H1 (cell line): ENCODE data around the gene ICE1. TPM values are rescaled to one million over a fixed set of nuclear protein-coding genes. Genes with fewer than 3 reads are reported as not detected.

Experiments used
- CTCF ChIA-PET: fragments of 300-600 bp; sonication (Branson Sonifier 250); formaldehyde crosslinking; loops from one replicate; lab custom pipeline; 2021; ENCODE audit not compliant: partially characterized antibody; lab: Charles Lee
- POLR2A ChIA-PET: fragments of 300-600 bp; sonication (Branson Sonifier 250); formaldehyde crosslinking; loops from one replicate; lab custom pipeline; 2021; ENCODE audit warnings: inconsistent platforms; ENCODE audit not compliant: partially characterized antibody; lab: Charles Lee
- DNase-seq, 2 experiments: peaks; one replicate each; pipeline versions ENCODE4 v3.0.0 to v3.0.0-alpha.2; 2010 to 2022; ENCODE audit warnings: low spot score in 2 of 2, low read depth in 1 of 2, mixed read lengths in 1 of 2
- FAIRE-seq: peaks from 2 replicates; lab custom pipeline; 2011; peaks lifted over from hg19 to GRCh38; lab: Jason Lieb, UNC
- H2AFZ ChIP-seq: 2 replicates; pipeline ENCODE4 v1.8.1; 2012; ENCODE audit warnings: low read length, inconsistent platforms
- H2AK5ac ChIP-seq: 2 replicates; pipeline ENCODE4 v1.6.1; 2013; ENCODE audit warnings: low read depth, low read length
- H2BK120ac ChIP-seq: replicated peaks from 2 replicates; pipeline ENCODE3; 2013; ENCODE audit warnings: low read depth, low read length, inconsistent platforms
- H2BK12ac ChIP-seq: 2 replicates; pipeline ENCODE4 v1.6.1; 2013; ENCODE audit warnings: low read depth, low read length
- H2BK15ac ChIP-seq: 2 replicates; pipeline ENCODE4 v1.6.1; 2013; ENCODE audit warnings: low read length
- H2BK20ac ChIP-seq: 2 replicates; pipeline ENCODE4 v1.6.1; 2013; ENCODE audit warnings: low read length
- H2BK5ac ChIP-seq: 2 replicates; pipeline ENCODE4 v1.6.1; 2013; ENCODE audit warnings: low read depth, low read length
- H3K14ac ChIP-seq: 2 replicates; pipeline ENCODE4 v1.6.1; 2013; ENCODE audit warnings: inconsistent platforms; ENCODE audit not compliant: insufficient read length
- H3K18ac ChIP-seq: 2 replicates; pipeline ENCODE4 v1.6.1; 2013; ENCODE audit warnings: low read length; ENCODE audit errors: extremely low read depth
- H3K23ac ChIP-seq: 2 replicates; pipeline ENCODE4 v1.6.1; 2013; ENCODE audit warnings: inconsistent platforms; ENCODE audit not compliant: insufficient read length
- H3K23me2 ChIP-seq: 2 replicates; pipeline ENCODE4 v1.6.1; 2013; ENCODE audit warnings: low read depth, low read length
- H3K27ac ChIP-seq: 2 replicates; pipeline ENCODE4 v1.6.1; 2011; ENCODE audit warnings: low read depth, low read length, inconsistent platforms
- H3K27me3 ChIP-seq, 4 experiments: replicated peaks in 1 of 4; 1 replicate in 1 of 4; 2 replicates in 3 of 4; pipeline versions ENCODE4 v1.6.1 to v1.8.1; 2011 to 2013; ENCODE audit warnings: low read length in 3 of 4, mild to moderate bottlenecking in 3 of 4, inconsistent platforms in 2 of 4, mixed read lengths in 2 of 4, moderate library complexity in 1 of 4; ENCODE audit not compliant: control insufficient read depth in 3 of 4, insufficient read depth in 3 of 4; ENCODE audit errors: extremely low read depth in 1 of 4
- H3K36me3 ChIP-seq, 4 experiments: 2 replicates each; pipeline versions ENCODE4 v1.6.1 to v1.8.1; 2011 to 2013; ENCODE audit warnings: mild to moderate bottlenecking in 4 of 4, low read length in 3 of 4, moderate library complexity in 2 of 4, control low read depth in 1 of 4, inconsistent platforms in 1 of 4; ENCODE audit not compliant: insufficient read depth in 4 of 4, control insufficient read depth in 2 of 4
- H3K4ac ChIP-seq: replicated peaks from 2 replicates; pipeline ENCODE3; 2013; ENCODE audit warnings: low read length, low read depth, mixed read lengths, inconsistent platforms; ENCODE audit not compliant: insufficient read length
- H3K4me1 ChIP-seq, 4 experiments: replicated peaks in 1 of 4; 1 replicate in 1 of 4; 2 replicates in 3 of 4; pipeline versions ENCODE4 v1.6.1 to v1.8.1; 2011 to 2013; ENCODE audit warnings: low read length in 3 of 4, inconsistent platforms in 2 of 4, mixed read lengths in 1 of 4; ENCODE audit not compliant: insufficient read depth in 4 of 4, control insufficient read depth in 3 of 4
- H3K4me2 ChIP-seq, 2 experiments: 2 replicates each; pipeline versions ENCODE4 v1.6.1 to v1.8.1; 2011 to 2013; ENCODE audit warnings: low read depth in 2 of 2, low read length in 2 of 2, control low read depth in 1 of 2, inconsistent platforms in 1 of 2, mild to moderate bottlenecking in 1 of 2; ENCODE audit not compliant: insufficient read depth in 1 of 2
- H3K4me3 ChIP-seq, 4 experiments: fragments of 200-600, 300-600 bp in 1 of 4; sonication (generic), shearing (Covaris generic), sonication (Bioruptor Twin) in 1 of 4; 2 replicates each; pipeline versions ENCODE4 v1.5.1 to v1.8.1; 2011 to 2016; ENCODE audit warnings: low read length in 4 of 4, low read depth in 3 of 4, control low read depth in 2 of 4, inconsistent platforms in 2 of 4, mild to moderate bottlenecking in 2 of 4, mixed read lengths in 1 of 4, moderate library complexity in 1 of 4; ENCODE audit not compliant: insufficient read depth in 2 of 4; ENCODE audit errors: extremely low read depth in 1 of 4
- H3K56ac ChIP-seq: replicated peaks from 2 replicates; pipeline ENCODE3; 2013; ENCODE audit warnings: low read depth, mild to moderate bottlenecking, mixed read lengths, low read length, inconsistent platforms; ENCODE audit not compliant: insufficient read length
- H3K79me1 ChIP-seq: 2 replicates; pipeline ENCODE4 v1.6.1; 2013; ENCODE audit warnings: low read depth, low read length, control low read depth
- H3K79me2 ChIP-seq, 2 experiments: 2 replicates each; pipeline versions ENCODE4 v1.6.1 to v1.8.1; 2012 to 2013; ENCODE audit warnings: low read length in 2 of 2, mild to moderate bottlenecking in 2 of 2, inconsistent platforms in 1 of 2; ENCODE audit not compliant: insufficient read depth in 2 of 2, control insufficient read depth in 1 of 2
- H3K9ac ChIP-seq, 4 experiments: replicated peaks in 1 of 4; 1 replicate in 1 of 4; 2 replicates in 3 of 4; pipeline versions ENCODE4 v1.6.1 to v1.8.1; 2011 to 2013; ENCODE audit warnings: low read depth in 3 of 4, low read length in 3 of 4, control low read depth in 2 of 4, mild to moderate bottlenecking in 2 of 4, moderate library complexity in 2 of 4, inconsistent platforms in 1 of 4; ENCODE audit errors: extremely low read depth in 1 of 4
- H3K9me3 ChIP-seq, 2 experiments: 2 replicates each; pipeline versions ENCODE4 v1.6.1 to v1.8.1; 2012 to 2013; ENCODE audit warnings: mild to moderate bottlenecking in 2 of 2, moderate library complexity in 2 of 2, control low read depth in 1 of 2, inconsistent platforms in 1 of 2, low read depth in 1 of 2, low read length in 1 of 2, mixed read lengths in 1 of 2; ENCODE audit not compliant: insufficient read depth in 2 of 2
- H4K20me1 ChIP-seq, 2 experiments: replicated peaks in 1 of 2; 2 replicates each; pipeline versions ENCODE3 to v1.8.1; 2011 to 2013; ENCODE audit warnings: inconsistent platforms in 2 of 2, low read length in 2 of 2, mild to moderate bottlenecking in 1 of 2; ENCODE audit not compliant: insufficient read depth in 2 of 2, control insufficient read depth in 1 of 2
- H4K5ac ChIP-seq: 2 replicates; pipeline ENCODE4 v1.6.1; 2013; ENCODE audit warnings: low read length, low read depth, mixed read lengths, inconsistent platforms; ENCODE audit not compliant: insufficient read length
- H4K8ac ChIP-seq: 2 replicates; pipeline ENCODE4 v1.8.0; 2013; ENCODE audit warnings: mild to moderate bottlenecking, moderate library complexity, low read length, inconsistent platforms; ENCODE audit not compliant: insufficient read depth; ENCODE audit errors: extremely low read depth
- H4K91ac ChIP-seq: replicated peaks from 2 replicates; pipeline ENCODE3; 2013; ENCODE audit warnings: low read length, mixed read lengths, inconsistent platforms; ENCODE audit not compliant: insufficient read length
- ASH2L ChIP-seq: fragments of 200-600, 300-600 bp; sonication (generic); IDR thresholded peaks from one replicate; pipeline ENCODE4 v1.7.1; 2017; ENCODE audit warnings: low read length
- BACH1 ChIP-seq: IDR thresholded peaks from 2 replicates; pipeline ENCODE4 v1.6.1; 2012; ENCODE audit warnings: low read length, improper control_type of control experiment
- CHD1 ChIP-seq: IDR thresholded peaks from 2 replicates; pipeline ENCODE4 v1.6.1; 2012; ENCODE audit warnings: low read depth, low read length, improper control_type of control experiment
- CREB1 ChIP-seq: IDR thresholded peaks from 2 replicates; pipeline ENCODE4 v1.6.1; 2012; ENCODE audit warnings: inconsistent platforms
- EZH2 ChIP-seq: fragments of 200-600 bp; sonication (generic); IDR thresholded peaks from 2 replicates; pipeline ENCODE4 v1.7.1; 2012; ENCODE audit warnings: low read depth, mild to moderate bottlenecking, moderate library complexity, low read length, inconsistent platforms; ENCODE audit not compliant: severe bottlenecking
- JUN ChIP-seq: IDR thresholded peaks from 2 replicates; pipeline ENCODE4 v1.6.1; 2011; ENCODE audit warnings: low read depth, mild to moderate bottlenecking, improper control_type of control experiment, low read length
- JUND ChIP-seq: IDR thresholded peaks from 2 replicates; pipeline ENCODE4 v1.6.1; 2011; ENCODE audit warnings: mild to moderate bottlenecking, improper control_type of control experiment, low read length
- PHF8 ChIP-seq: fragments of 200-600 bp; sonication (generic); conservative IDR thresholded peaks from 2 replicates; pipeline ENCODE4 v1.7.1; 2012; ENCODE audit warnings: low read depth, mild to moderate bottlenecking, inconsistent platforms, low read length, moderate library complexity
- POLR2A ChIP-seq, 2 experiments: IDR thresholded peaks; 1 replicate in 1 of 2; 2 replicates in 1 of 2; pipeline ENCODE4 v1.6.1; 2011; ENCODE audit warnings: low read depth in 2 of 2, low read length in 2 of 2, mild to moderate bottlenecking in 2 of 2; ENCODE audit errors: control extremely low read depth in 1 of 2
- SIN3A ChIP-seq, 2 experiments: IDR thresholded peaks in 1 of 2; conservative IDR thresholded peaks in 1 of 2; 2 replicates each; pipeline ENCODE4 v1.6.1; 2011 to 2012; ENCODE audit warnings: low read length in 2 of 2, improper control_type of control experiment in 1 of 2, low read depth in 1 of 2, mild to moderate bottlenecking in 1 of 2
- SIRT6 ChIP-seq: IDR thresholded peaks from one replicate; pipeline ENCODE4 v1.7.1; 2012; ENCODE audit warnings: low read length, inconsistent platforms
- SIX5 ChIP-seq: IDR thresholded peaks from 2 replicates; pipeline ENCODE4 v1.6.1; 2011; ENCODE audit warnings: mild to moderate bottlenecking, low read depth, low read length
- SP1 ChIP-seq: IDR thresholded peaks from 2 replicates; pipeline ENCODE4 v1.6.1; 2011; ENCODE audit warnings: low read depth, low read length
- WGBS, 2 experiments: shearing (Covaris generic) in 1 of 2; methylation state at CpG; one replicate each; pipeline versions ENCODE4 v1.1.6 to v1.1.7; 2013 to 2015; ENCODE audit warnings: low lambda C conversion rate in 2 of 2, mixed read lengths in 2 of 2, inconsistent platforms in 1 of 2, low coverage in 1 of 2, missing lambda C conversion rate in 1 of 2; ENCODE audit not compliant: insufficient replicate concordance in 2 of 2, insufficient coverage in 1 of 2, insufficient read length in 1 of 2; ENCODE audit errors: extremely low coverage in 1 of 2, missing lambda C conversion rate in 1 of 2; 5-methylcytosine and 5-hydroxymethylcytosine counted together
- polyA plus RNA-seq, 7 experiments: library from polyadenylated mRNA; depleted of rRNA in 3 of 7; stranded (reverse) in 5 of 7; unstranded in 2 of 7; fragments of >200 nt in 5 of 7; fragments of 200-250 nt in 2 of 7; gene quantifications; 1 replicate in 5 of 7; 2 replicates in 1 of 7; 4 replicates in 1 of 7; pipeline versions ENCODE4 v1.2.1 to v1.2.3, GENCODE V29; 2011 to 2013; ENCODE audit warnings: missing spikeins in 2 of 7, mixed read lengths in 2 of 7
- total RNA-seq: library from RNA; stranded (reverse); fragmentation: NEBNext Ultra II Directional; extraction: Animal tissue kit (Norgen Biotek cat#: 25700); gene quantifications from 2 replicates; pipeline ENCODE4 v1.2.1, GENCODE V29; 2021

Gene ICE1
- total and polyA plus RNA-seq, 2 of the 8 experiments (the other 6 are each of a cell fraction or from before 2014, with no cell fraction given) = 11.8 to 53.9 TPM

DNA sequence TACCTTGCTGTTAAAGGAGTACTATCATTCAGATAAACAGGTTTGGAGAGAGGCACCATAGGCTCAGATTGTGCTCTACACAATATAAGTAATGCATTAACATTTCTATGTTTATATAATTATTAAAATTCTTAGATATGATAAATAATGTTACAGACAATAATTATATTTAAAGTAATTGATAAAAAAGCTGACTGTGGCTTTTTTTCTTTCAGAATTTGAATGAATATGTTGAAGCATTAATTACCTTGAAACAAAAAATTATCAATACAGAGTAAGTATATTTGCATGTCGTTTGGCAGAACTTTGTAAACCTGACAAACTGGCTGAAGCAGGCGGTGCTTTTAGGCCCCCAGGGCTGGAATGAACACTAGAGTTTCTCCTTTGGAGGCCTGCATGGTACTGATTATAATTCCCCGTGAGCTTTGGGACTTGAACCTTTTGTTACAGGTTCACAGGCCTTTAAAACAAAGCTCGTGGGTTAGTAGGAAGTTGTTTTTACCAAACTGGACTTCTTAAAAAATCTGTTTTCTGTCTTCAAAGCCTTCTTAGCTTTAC, 13.8 kb downstream of the ICE1 start:
- Histone ChIP-seq H2AFZ (no peak overlapping the region), H4K8ac (no peak overlapping the region), H3K36me3 (peaks cover 0 to 17% (median 3%) of the 10 kb centered on the region in 4 experiments; a peak in 2 of 8 replicates), H3K79me1 (peaks cover 4% of the 10 kb centered on the region), H3K4ac (no peak overlapping the region), H2BK15ac (no peak overlapping the region), H2BK20ac (no peak overlapping the region), H3K4me2 (no peak overlapping the region), H3K79me2 (peaks cover 5 to 51% of the 10 kb centered on the region in 2 experiments), H4K5ac (no peak overlapping the region), H3K4me1 (no peaks in the 10 kb centered on the region), H2BK5ac (no peak overlapping the region), H3K9me3 (no peaks in the 10 kb centered on the region), H3K18ac (no peak overlapping the region), H3K27me3 (no peaks in the 10 kb centered on the region), H2BK12ac (no peak overlapping the region), H3K56ac (no peak overlapping the region), H2BK120ac (no peak overlapping the region), H4K91ac (no peak overlapping the region), H3K4me3 (no peak overlapping the region), H3K14ac (no peak overlapping the region), H3K9ac (no peak overlapping the region), H4K20me1 (peaks cover 2 to 5% of the 10 kb centered on the region in 2 experiments), H3K27ac (no peak overlapping the region), H3K23ac (no peak overlapping the region), H2AK5ac (no peak overlapping the region), H3K23me2 (no peaks in the 10 kb centered on the region)
- ChIA-PET CTCF (interaction anchor here (1.5 kb wide), 1 partner anchor 10 kb away, joined by 3 read pairs; no protein-coding TSS in a partner anchor), POLR2A (interaction anchor here (0.9 kb wide), 1 partner anchor 13 kb away, joined by 4 read pairs; no protein-coding TSS in a partner anchor)
- DNase-seq (no peak), FAIRE-seq (no peak)
- WGBS, 2 experiments = 73% methylated on average over 4 of the region's 4 CpGs; no CpG with 5 or more reads in 1 of the 2 experiments
- TF ChIP-seq EZH2 (no peak), SIN3A (conservative IDR thresholded peaks at IDR 0.05 in 1 of 2, IDR thresholded peaks at IDR 0.05 in 1 of 2; ENCODE audit: low read depth in 1 of 2, low read length in 2 of 2) (no peak), CREB1 (no peak), SIX5 (no peak), JUND (no peak), JUN (no peak), SIRT6 (no peak), BACH1 (no peak), PHF8 (no peak), POLR2A (IDR thresholded peaks at IDR 0.05; ENCODE audit: control extremely low read depth in 1 of 2, low read depth in 2 of 2, low read length in 2 of 2) (no peak), ASH2L (no peak), SP1 (no peak), CHD1 (no peak)
